RPMI7951 (cell line): ENCODE measurements around the gene FAM162A. TPM values are rescaled to one million over a fixed set of nuclear protein-coding genes. Genes with fewer than 3 reads are reported as not detected.

Source experiments
- DNase-seq: peaks from one replicate; pipeline ENCODE4 v3.0.0-alpha.2; 2012; ENCODE audit warnings: low read depth
- total RNA-seq: library from RNA; depleted of rRNA; stranded (reverse); fragments of >200 nt; shearing (Covaris generic); gene quantifications from 2 replicates; pipeline ENCODE4 v1.2.3, GENCODE V29; 2014; rRNA removed

The FAM162A gene, protein sequence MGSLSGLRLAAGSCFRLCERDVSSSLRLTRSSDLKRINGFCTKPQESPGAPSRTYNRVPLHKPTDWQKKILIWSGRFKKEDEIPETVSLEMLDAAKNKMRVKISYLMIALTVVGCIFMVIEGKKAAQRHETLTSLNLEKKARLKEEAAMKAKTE
- total RNA-seq = 72.1 and 87.6 TPM in 2 replicates

DNA sequence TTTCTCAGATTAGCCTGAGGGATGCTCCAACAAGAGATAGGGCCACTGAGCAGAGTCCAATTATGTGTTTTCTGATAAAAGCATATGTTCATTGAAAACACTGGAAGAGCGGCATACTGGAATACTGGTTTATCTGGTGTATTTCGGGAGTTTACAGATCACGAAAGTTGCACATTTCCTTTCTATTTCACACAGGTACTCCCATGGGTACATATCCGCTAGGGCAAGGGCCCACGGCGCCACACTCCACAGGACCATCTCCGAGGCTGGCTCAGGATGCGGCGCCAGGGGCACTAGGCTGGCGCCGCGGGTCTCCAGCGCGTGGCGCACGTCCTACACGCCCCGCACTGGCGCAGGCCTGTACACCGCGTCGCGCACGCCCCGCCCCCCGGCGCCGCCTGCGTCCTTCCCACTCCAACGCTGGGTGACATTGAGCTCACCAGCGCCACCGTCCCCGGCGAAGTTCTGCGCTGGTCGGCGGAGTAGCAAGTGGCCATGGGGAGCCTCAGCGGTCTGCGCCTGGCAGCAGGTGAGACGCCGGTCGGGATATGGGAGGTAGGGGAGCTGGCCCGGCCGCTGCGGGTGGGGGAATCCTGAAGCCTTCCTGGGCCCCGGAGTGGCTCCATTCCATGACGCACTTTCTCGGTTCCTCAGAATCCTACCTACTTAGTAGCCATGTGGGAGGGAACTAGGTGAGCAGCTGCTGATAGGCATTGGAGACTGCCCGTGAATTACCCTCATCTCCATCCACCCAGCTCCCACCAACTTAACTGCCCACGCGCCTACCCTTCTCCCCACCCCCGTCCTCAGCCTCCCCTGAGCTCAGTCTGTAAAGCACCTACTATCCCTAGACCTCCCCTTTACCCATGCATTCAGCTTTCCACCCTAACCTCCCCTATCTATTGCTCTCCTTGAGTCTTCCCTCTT lies at the start of gene FAM162A:
Gene FAM162A, plus strand, starts transcription at position 412 of the 927 bp plus-strand sequence. Its CDS starts 84 bp downstream, at position 496.
- DNase-seq = peak; percentile 93

DNA sequence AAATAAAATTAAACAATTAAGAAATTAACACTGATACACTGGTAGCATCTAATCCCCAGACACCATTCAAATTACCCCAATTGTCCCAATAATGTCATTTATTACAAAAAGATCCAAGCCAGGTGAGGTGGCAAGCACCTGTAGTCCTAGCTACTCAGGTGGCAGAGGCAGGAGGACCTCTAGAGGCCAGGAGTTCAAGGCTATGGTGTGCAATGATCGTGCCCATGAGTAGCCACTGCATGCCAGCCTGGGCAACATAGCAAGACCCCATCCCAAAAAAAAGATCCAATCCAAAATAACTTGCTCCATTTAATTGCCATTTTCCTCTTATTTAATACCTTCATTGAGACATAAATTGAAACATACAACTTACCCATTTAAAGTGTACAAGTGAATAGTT lies 41.2 kb upstream of the FAM162A start:
- no peak for DNase-seq

DNA sequence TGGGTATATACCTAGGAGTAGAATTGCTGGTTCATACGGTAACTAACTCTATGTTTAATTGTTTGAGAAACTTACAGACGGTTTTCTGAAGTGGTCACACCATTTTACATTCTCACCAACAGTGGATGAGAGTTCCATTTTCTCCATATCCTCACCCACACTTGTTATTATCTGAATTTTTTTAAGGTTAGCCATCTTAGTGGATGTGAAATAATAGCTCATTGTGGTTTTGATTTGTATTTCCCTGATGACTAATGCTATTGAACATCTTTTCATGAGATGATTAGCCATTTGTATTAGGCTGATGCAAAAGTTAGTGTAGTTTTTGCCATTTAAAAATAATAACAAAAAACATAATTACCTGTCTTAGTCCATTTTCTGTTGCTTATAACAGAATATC lies 40.3 kb upstream of the FAM162A start:
- DNase-seq = no peak

DNA sequence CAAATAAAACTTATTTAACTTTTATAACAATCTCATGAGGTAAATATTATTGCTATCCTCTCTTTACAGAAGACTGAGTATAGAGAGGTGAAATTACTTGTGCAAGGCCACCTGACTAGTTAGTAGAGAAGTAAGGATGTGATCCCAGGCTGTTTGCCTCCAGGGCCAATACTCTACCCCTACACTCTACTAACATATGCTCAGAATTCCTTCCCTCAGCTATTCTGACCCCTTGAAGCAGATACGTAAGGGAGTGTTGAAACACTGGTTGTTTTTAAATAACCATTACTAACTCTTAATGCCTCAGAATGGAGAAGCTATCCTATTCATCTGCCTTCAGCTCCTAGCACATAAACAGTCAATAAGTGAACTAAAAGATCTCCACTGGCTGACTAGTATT lies 34.8 kb upstream of the FAM162A start:
- DNase-seq = no peak

DNA sequence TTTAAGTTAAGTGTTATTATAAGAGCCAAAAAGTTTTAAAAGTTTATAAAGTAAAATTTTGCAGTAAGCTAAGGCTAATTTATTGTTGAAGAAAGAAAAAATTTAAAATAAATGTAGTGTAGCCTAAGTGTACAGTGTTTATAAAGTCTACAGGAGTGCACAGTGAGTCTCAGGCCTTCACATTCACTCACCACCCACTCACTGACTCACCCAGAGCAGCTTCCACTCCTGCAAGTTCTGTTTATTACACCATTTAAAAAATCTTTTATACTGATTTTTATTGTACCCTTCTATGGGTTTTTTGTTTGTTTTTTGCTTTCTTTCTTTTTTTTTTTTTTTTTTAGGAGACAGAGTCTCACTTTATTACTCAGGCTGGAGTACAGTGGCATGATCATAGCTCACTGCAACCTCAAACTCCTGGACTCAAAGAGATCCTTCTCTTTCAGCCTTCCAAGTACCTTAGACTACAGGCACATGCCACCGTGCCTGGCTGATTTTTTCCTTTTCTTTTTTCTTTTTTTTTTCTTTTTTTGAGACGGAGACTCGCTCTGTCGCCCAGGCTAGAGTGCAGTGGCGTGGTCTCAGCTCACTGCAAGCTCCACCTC lies 33.1 kb upstream of the FAM162A start:
- DNase-seq = no peak

DNA sequence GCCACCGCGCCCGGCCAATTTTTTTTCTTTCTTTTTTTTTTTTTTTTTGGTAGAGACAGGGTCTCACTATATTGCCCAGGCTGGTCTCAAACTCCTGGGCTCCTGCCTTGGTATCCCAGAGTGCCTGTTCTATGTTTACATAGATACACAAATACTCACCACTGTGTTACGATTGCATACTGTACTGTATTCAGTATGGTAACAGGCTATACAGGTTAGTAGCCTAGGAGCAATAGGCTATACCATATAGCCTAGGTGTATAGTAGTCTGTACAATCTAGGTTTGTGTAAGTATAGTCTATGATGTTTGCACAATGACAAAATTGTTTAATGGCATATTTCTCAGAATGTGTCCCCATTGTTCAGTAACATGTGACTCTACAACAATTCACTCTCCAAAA lies 32.4 kb upstream of the FAM162A start:
- DNase-seq = no peak

DNA sequence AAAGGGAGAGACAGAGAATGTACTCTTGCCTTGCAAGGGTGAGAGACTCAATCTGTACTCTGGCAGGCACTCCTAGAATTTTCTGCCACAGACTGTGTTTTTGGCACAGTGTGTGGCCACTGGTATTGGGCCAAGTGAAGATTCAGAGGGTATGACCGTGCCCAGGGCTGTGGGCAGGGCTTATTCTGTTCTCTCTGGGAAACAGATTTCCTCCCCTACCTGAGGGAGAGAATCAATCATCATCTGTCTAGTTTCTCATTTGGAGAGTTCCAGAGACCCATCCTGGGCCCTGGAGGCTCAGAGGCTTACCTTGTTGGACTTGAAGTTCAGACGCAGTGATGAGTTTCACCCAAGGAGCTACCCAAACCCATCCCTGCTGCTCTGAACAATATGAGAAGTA lies 30.8 kb upstream of the FAM162A start:
- DNase-seq = peak; percentile 29

DNA sequence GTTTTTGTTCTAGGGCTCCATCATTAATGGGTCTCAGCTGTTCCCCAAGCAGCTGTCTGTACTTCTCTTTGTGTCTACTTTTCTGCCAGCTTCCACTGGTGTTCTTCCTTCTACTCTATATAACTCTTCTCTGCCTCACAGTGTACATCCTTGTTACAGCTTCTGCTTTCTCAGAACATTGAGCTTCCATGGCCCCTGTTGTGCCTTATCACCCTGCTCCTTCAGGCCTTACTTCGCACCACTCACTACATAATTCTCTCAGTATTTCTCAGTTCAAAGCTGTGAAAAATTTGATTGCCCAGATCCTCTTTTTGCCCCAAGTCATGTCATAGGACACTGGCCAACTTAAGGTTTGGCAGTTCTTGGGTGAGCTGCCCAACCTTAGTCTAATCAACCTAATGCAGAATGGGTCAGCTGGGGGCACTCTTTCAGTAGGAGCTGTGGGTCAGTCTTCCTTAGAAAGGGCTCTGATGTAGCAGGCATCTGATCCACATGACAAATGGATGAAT lies 30.0 kb upstream of the FAM162A start:
- DNase-seq = no peak

DNA sequence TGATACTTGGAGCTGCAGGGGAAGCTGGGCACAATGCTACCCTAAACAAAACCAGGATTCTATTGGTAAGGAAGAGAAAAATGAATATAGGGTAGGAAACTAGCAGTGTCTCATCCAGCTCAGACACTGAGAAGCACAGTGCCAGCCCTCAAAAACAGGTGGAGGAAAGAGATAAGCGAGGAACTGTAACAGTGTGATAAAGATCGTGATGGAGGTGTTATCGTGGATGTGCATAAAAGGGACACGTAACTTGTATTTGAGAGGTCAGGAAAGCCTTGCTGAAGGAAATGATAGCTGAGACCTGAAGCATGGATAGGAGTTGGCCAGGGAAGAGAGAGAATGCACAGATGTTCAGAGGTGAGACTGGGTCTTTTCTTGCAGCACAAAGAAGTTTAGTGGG lies 28.4 kb upstream of the FAM162A start:
- DNase-seq = no peak

DNA sequence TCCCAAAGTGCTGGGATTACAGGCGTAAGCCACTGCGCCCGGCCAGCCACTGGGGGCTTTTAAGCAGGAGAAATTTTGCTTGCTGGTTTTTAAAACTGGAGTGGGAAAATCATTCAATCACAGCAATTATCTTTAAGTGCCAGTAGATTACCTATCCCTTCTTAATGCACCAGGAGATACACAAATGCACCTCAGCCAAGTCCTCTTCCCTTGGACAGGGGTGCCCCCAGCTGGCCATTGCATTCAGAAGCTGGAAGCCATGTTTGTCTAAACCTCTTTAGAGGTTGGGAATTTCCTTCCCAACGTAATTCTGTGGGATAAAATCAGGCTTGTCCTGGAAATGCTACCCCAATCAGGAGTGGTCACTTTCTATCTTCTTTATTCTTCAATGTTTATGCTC lies 27.6 kb upstream of the FAM162A start:
- DNase-seq = peak; percentile 24

DNA sequence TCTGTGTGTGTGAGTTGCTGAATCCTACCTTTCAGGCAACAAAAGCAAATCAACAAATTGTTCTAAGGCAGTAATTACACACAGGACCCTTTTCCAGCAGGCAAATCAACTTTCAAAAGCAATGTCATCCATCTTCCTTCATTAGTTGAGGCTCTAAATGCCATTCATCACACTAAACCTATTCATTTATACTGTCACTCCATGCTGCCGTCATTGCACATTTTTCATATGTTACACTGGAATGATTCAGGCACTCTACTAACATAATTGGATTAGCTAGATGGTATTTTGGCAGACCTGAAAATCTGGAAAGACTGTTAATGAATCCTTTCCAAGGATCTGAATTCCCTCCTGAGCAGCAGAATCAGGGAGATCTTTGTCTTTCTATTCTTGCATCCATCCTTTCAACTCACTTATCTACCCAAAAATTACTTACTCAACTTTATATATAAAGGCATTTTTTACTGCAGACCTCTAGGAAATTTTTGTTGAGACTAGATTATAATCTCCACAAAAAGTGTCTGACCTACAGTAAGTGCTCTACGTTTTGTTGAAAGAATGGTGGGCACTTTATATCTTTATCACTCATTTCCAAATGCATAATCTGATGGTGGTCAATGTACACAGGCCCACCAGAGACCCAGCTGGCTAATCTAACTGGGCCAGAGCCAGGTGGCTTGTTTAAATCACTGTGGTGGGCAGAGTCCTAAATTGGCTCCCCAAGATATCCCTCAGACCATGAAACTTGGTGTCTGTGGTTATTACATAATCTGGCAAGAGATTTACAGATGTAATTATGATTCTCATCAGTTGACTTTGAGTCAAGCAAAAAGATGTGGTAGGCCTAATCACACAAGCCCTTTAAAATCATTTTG lies 25.9 kb upstream of the FAM162A start:
- DNase-seq = no peak

DNA sequence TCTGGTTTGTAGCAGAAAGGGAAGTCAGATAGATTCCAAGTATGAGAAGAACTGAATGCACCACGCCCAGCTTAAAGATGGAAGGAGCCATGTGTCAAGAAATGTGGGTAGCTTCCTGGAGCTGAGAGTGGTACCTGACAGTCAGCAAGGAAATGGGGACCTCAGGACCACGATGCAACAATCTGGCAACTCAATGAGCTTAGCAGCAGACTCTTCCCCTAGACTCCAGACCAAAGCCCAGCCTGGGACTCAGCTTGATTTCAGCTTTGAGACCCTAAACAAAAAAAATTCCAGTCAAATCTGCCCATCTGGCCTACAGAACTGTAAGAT lies 25.3 kb upstream of the FAM162A start:
- DNase-seq = no peak

DNA sequence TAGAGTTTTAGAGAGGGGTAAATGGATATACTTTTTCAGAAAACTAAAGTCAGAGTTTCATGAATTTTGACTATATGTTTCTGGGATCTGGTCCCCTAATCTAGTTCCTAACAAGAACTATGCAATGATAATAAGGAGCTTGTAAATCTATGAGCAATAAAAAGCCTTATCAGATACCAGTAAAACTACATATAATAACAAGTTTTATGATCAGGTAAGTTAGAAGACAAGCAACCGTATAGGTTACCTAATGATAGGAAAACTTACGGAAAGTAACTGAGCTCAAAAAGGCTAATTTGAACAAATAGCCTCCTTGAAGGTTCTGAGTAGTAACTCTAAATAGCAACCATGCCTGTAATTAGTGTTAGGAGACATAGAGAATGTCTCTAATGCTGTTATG lies 22.0 kb upstream of the FAM162A start:
- DNase-seq = no peak

DNA sequence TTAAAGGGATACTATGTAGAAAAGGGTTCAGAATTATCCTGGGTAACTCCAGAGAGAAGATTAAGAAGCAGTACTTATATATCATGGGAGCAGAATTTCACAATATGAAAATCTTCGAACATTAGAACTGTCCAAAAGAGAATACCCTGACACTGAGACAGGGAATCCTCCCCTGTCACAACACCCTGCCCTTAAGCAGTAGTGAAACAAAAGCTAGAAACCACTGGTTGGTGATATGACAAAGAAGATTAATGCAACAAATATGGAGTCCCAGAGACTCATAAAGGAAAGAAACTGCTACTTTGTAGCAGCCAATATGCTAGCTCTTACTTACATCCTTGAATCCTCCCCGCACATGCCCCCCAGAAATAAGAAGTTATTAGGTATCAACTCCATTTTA lies 19.5 kb upstream of the FAM162A start:
- no peak for DNase-seq

DNA sequence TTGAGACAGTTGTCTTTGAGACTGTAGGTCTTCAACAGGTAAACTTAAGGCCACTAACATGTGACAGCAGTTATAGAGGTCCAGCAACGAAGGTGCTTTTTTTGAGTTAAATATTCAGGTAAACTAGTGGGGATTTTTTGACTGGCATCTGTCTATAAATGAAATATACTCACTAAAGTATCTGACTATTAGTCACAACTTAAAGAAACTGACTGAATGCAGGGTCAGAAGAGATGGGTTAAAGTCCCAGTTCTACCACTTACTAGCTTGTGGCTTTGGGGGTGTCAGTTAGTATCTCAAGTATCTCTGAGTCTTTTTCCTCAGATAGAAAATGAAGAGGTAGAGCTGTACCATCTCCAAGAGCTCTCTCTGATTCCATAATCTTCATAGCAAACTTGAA lies 18.9 kb upstream of the FAM162A start:
- DNase-seq = no peak

DNA sequence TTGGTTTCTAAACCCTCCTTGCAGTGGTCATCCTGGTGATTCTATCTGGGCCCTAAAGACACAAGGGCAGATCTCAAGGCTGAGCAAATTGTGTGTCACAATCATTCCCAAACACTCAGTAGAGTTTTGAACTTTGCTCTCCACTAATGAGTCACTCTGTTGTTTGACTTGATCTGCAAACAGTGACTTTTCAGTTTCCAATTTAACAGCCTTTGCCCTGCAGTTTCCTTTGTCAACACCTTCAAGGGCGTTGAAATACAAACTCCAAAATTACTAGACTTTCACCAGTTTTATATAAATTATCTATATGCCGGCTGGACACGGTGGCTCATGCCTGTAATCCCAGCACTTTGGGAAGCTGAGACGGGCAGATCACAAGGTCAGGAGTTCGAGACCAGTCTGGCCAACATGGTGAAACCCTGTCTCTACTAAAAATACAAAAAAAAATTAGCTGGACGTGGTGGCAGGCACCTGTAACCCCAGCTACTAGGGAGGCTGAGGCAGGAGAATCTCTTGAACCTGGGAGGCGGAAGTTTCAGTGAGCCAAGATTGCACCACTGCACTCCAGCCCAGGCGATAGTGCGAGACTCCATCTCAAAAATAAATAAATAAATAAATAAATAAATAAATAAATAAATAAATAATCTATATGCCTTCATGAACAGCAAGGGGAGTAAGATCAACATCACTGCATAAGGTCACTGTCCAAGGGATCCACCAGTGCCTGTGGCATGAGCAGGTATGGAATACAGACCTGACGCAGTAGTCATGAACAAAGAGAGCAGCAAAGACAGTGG lies 18.2 kb upstream of the FAM162A start:
- peak; percentile 15 for DNase-seq

DNA sequence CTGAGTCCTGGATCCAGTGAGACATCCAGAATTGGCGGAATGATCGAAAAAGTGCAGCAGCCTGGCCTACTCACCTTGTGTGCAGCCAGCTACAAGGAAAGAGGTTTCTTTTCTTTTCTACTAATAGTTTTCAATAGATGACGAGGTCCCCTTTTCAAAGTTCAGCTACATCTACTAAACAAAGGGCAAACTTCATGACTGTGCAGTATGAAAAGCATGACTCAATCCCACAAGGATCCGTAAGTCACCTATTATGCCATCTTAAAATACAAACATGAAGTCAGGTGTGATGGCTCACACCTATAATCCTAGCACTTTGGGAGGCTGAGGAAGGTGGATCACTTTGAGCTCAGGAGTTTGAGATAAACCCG lies 17.6 kb upstream of the FAM162A start:
- DNase-seq = no peak

DNA sequence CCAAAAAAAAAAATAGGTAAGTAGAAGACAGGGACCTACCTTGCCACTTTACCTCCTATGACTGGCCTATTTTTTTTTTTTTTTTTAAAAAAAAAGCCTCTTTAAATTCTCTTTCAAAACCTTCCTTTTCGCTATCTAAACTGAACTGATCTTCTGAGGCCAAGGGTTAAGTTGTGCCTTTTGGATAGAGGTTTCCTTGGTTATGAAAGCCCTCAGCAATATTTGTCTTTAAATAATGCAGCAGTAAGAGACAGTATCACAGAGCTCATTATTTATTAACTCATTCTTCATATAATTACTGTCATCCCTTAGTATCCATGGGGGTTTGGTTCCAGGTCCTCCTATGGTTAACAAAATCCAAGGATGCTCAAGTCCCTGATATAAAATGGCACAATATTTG lies 9.9 kb upstream of the FAM162A start:
- no peak for DNase-seq

DNA sequence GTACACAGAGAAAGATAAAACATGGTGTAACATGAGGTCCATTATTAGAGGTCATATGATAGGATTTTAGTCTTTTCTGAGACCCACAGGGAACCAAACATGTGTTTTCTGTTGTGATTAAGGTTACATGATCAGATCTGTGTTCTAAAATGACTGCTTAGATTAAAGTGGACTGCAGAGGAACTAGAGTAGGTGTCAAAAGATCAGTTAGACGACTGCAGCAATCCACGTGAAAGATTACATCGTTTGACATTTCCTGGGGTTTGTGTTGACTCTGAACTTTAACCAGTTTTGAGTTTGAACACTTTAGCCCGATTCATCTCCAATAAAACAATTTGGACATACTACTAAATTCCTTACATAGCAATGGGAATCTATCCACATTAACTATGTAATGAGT lies 6.0 kb upstream of the FAM162A start:
- no peak for DNase-seq

DNA sequence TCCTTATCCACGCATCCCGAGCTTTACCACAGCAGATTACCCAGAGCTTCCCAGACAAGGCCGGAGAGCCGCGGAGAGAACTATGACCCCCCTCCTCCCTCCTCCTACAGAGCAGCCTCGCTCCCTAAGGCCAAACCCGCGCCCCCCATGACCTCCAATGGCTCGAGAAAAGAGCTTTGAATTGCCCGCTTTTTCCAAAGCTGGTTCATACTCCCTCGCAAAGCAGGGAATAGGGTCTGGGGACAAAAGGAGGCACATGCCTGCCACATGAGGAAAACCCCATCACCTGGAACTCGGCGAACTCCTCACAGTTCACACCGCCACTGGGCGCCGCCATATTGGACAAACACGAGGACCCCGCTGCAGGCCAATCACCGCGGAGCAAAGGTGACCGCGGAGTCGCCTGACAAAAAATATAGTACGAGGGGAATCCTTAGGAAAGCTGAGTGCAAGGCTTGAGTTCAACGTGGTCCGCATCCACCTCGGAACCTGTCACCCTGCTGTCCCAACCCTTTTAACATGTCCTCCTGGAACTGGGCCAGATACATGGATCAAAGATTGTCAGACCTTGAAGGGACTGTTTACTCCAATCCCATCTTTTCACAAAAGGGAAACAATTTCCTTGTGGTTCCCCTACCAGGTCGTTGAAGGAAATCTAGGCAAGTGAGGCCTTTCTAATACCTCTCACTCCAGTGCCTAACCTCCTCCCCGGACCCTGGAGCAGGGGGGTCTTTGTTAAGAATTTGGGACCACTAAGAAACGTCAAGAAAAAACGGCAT lies 905 bp upstream of the FAM162A start, which contains the start of gene MIX23:
Gene MIX23, minus strand, starts transcription at position 344 of the 779 bp plus-strand sequence. Its CDS starts 7 bp downstream, at position 337.
- DNase-seq = peak; percentile 87
